NCI-H128 (cell line): ENCODE data around the gene USP6NL.
"Not testable (repeated sequence)": the region's sequence is repeated elsewhere in the genome, so short reads cannot be mapped to it uniquely, and the experiment has no call there.

Experiments used
- DNase-seq: peaks from one replicate; lab custom pipeline; 2025; ENCODE audit not compliant: unreplicated experiment; lab: John Stamatoyannopoulos, UW

The USP6NL gene

GRCh38 chr10:11448545-11449244 is 162.8 kb downstream of the USP6NL start:
- DNase-seq = no peak

- DNase-seq = no peak
Observed at GRCh38 chr10:11448190-11448544, 163.3 kb downstream of the USP6NL start.

DNA sequence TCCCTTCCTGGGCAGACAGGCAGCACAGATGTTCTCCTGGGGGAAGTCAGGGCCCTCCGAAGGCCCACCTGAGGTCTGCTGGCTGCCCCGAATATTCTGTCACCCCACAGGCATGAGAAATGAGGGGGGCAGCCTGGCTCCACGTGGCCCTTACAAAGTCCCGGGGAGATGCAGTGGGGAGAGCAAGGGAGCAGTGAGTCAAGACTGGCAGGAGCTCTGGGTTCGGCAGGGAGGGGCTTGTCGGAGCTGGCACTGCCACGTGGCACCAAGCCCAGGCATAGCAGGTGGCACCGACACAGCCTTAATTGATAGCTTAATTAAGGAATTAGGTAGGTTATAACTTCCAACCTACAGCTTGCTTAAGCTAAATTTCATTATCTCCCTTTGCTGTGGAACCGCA is 163.9 kb downstream of the USP6NL start:
- DNase-seq = no peak

- DNase-seq = no peak
Observed at GRCh38 chr10:11446864-11447263, 164.6 kb downstream of the USP6NL start.

GRCh38 chr10:11446133-11446532 is 165.3 kb downstream of the USP6NL start:
- no peak for DNase-seq

DNA sequence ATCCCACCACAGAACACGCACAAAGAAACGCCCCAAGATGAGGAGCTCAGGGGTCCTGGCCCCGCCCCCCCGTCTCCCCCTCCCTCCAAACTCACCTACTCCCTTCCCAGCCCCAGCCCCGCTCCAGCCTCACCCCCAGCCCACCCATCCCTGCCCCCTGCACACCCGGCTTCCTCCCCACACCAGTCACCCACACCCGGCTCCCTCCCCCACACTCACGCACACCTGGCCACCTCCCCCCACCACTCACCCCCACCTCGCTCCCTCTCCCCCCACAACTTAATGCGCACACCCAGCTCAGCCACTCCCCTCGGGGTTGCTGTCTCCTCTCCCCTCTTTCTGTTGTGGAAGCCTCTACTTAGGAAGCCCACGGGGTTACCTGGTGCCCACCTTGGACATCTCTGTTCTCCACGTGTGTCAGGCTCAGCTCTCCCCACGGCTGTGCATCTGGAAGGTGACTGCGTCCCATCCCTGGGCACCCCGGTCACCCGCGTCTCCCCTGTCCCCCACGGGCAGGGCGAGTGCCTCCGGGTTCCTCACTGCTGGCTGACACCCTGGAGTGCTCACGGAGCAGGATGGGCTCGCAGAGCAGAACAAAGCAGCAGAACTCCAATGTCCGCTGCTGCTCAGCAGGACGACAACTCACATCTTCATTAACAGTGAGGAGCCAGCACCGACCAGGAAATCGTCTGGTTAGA is 166.8 kb downstream of the USP6NL start:
- no peak for DNase-seq

DNA sequence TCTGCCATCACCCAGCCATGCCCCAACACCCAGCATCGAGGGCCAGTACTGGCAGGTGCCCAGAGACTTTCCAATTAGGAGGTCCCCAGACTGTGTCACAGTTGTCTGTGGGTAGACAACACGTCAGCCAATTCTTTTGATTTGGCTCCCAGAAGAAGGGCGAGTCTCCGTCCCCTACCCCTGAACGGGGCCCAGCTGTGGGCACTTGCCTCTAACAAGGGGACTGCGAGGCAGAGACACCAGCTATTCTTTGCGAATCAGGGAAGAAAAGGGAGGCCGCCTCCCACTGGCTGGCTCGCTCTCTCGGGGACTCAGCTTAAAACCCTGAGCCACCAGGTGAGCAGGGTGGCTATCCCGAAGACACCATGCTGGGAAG is 167.3 kb downstream of the USP6NL start:
- DNase-seq = no peak

- no peak for DNase-seq
Observed at GRCh38 chr10:11443468-11444154, 167.8 kb downstream of the USP6NL start.

- no peak for DNase-seq
Observed at GRCh38 chr10:11442001-11442773, 169.3 kb downstream of the USP6NL start.

- DNase-seq = no peak
Observed at GRCh38 chr10:11441151-11441535, 170.3 kb downstream of the USP6NL start.

DNA sequence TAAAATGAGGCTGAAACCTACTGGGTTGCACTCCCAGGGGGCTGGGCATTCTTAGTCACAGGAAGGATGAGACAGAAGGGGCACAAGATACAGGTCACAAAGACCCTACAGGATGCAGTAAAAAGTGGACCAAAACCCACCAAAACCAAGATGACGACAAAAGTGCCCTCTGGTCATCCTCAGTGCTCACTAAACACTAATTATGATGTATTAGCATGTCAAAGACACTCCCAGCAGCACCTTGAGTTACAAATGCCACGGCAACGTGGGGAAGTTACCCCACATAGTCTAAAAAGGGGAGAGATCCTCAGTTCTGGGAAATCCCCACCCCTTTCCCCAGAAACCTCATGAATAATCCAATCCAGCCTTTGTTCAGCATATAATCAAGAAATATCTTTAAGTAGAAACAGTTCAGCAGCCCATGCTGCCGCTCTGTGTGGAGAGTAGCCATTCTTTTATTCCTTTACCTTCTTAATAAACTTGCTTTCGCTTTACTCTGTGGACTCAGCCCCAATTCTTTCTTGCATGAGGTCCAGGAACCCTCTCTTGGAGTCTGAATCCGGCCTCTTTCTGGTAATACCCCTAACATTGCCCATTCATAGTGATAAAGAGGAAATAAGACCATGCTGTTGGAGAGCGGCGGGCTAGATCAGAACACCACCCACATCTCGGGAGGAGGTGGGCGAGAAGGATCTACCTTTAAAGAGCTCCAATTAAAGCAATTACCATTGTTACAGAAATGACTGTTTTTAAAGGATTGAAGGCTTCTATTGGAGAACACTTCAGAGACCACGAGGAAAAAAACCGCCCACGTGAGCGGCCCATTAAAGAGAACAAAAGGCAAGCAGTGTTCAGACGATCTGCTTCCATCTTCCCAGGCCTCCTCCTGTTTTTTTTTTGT is 170.9 kb downstream of the USP6NL start:
- no peak for DNase-seq

GRCh38 chr10:11439523-11440053 is 171.9 kb downstream of the USP6NL start:
- no peak for DNase-seq

DNA sequence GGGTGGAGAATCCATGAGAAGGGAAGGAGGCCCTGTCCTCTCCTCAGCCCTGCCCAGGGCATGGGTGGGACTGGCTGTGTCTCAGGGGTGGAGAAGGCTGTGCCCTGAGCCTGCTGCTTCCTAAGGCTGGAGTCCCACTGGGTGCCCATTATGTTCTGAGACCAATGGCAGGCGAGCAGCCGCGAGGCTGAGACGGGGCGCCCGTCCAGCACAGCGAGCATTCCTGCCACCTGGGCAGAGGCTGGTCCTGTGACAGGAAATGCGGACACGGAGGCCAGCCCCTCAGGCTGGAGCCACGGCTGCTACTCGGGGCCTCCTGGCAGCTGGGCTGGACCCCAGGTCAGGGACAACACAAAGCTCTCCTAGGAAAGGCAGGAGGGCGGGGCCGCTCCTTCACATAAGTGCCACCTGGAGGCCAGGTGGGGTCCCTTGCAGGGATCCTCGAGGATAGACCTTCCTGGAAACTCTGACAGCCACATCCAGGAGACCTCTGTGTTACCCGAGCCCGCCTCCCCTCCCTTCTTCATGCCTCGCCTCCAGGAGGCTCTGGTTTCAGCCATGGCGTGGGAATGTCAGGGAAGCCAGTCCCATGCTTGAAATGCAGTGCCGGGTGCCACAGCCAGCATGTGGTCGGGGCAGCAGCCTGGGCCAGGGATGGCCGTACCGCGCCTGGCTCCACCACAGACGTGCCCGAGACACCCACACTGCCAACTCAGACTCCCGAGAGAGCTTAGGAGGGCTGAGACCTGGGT is 173.9 kb downstream of the USP6NL start:
- no peak for DNase-seq

GRCh38 chr10:11436445-11436844 is 175.0 kb downstream of the USP6NL start:
- not testable (repeated sequence) for DNase-seq

GRCh38 chr10:11435581-11435981 is 175.9 kb downstream of the USP6NL start:
- no peak for DNase-seq

- no peak for DNase-seq
Observed at GRCh38 chr10:11434324-11434723, 177.1 kb downstream of the USP6NL start.

- DNase-seq = no peak
Observed at GRCh38 chr10:11433657-11434056, 177.8 kb downstream of the USP6NL start.

DNA sequence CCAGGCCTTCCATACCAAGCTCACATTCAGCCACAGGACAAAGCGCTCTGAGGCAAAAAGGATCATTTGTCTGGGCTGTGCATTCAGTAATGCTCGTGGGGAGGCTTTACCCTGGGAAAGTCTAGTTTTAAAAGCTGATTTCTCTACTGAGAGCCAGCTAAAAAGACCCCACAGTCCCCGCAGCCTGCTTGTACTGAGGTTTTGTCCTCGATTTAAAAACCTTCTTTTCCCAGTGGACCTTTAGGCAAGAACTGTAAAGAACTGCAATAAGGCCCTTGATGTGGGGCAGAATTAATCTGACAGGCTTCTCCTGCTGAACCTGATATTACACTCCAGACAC is 180.3 kb downstream of the USP6NL start:
- no peak for DNase-seq

- DNase-seq = no peak
Observed at GRCh38 chr10:11430421-11431215, 180.8 kb downstream of the USP6NL start.
